ENCODE results near the gene ABTB2. TPM values are rescaled to one million over a fixed set of nuclear protein-coding genes. Genes with fewer than 3 reads are reported as not detected.
"Not testable (repeated sequence)": the region's sequence is repeated elsewhere in the genome, so short reads cannot be mapped to it uniquely, and the experiment has no call there.

The ABTB2 gene
- 1 to 10 TPM; 1.1 to 3.2 (median 2.8) TPM for polyA plus RNA-seq

DNA sequence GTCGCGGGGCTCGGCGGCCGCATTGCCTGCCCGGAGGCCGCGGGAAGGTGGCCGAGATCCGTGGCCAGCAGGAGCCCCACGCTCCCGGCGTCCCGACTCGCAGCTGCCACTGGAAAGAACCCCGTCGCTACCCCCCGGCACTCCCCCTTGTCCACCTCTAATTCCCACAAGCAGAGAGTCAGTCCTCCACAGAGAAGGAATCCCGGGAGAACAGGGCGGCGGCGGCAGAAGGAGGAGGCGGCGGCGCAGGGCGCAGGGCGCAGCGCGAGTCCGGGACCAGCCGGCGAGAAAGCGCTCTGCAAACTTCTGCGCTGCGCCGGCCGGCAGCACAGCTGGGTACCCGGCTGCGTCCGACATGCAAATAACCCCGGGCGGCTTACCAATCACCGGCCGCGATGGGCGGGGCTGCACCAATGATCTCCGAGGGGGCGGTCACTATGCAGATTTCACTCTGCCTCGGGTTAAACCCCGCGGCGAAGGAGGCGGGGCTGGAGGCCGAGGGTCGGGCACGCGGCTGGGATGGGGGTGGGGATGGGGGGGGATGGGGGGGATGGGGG lies at the start of gene ABTB2:
Gene ABTB2, minus strand, starts transcription at position 310 of the 557 bp plus-strand sequence.
- WGBS, 3 donors: 0% methylated on average over 48 to 57 of the region's 57 CpGs
- H3K27ac ChIP-seq (ENCODE audit: low read depth, low read length): no peak within 1 kb of the TSS

DNA sequence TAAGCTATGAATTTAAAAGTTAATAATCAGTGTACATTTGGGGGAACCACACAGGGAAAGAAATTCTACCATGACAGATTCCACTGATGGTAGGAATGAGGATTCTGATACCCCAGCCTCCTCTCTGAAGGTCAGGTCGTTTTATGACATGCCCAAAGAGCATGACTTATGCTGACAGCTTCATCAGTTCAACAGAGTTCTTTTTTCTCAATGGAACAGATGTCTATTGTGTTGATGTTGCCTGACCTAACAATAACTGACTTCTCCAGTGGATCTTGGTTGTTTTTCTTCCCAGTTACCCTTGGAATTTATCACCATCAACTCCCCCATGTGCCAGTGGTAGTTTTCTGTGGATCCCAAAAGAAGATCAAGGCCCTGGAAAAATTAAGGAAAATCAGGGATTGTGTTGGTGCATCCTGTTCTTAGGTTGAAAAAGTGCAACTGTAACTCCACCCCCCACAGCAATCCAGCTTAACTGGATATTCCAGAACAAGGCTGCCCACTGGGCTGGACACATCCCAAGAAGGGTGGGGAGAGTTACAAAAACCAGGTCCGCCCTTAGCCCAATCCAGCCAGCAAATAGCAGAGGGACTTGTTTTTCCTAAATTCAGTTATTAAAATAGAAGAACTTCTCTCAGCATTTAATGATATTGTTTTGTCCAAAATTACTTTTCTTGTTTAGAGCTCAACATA lies 49.5 kb upstream of the ABTB2 start:
- 58 to 74% (median 67%) methylated on average over 2 of the region's 2 CpGs for WGBS, 3 donors
- no peak overlapping the region for H3K27ac ChIP-seq (ENCODE audit: low read depth, low read length)

DNA sequence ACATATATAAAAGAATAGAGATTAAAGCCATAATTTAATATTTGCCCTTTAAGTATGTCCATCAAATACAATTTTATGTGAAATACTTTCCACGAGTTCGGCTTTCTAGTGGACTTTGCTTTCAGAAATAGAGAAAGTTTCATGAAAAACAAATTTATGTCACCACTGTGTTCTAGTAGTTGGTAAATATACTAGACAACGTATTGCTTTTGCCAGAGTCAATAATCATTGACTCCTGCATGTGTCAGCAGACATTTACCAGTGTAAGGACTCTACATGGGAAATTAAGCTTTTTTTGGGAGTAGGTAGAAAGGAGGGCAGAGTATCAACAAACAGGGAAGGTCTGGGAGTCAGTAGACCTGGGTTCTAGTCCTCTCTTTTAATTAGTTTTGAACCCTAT lies 48.6 kb upstream of the ABTB2 start:
- H3K27ac ChIP-seq (ENCODE audit: low read depth, low read length): no peak overlapping the region
- 75 to 92% (median 88%) methylated on average over 3 of the region's 3 CpGs for WGBS, 3 donors

DNA sequence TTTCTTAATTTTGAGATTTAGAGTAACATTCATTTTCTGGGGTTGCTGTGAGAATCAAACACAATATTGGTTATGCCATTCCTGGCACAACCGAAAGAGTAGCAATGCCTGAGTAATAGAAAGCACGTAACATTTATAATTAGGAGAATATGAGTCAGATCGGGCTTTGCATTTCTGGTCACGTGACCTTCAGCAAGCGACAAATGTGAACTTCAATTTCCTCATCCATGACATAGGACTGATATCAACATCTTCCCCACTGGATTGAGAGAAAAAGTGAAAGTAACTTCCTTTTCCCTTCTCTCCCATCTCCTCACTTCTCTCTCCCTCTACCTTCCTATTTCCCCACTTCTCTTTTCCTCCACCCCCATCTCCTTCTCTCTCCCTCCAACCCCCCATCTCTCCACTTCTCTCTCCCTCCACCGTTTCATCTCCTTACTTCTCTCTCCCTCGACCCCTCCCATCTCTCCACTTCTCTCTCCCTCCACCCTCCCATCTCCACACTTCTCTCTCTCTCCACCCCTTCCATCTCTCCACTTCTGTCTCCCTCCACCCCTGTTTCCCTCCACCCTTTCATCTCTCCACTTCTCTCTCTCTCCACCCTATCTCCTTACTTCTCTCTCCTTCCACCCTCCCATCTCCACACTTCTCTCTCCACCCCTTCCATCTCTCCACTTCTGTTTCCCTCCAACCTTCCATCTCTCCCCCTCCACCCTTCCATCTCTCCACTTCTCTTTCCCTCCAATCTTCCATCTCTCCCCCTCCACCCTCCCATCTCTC lies 47.5 kb upstream of the ABTB2 start:
- H3K27ac ChIP-seq (ENCODE audit: low read depth, low read length): no peak overlapping the region
- 39 to 71% (median 55%) methylated on average over 6 to 7 of the region's 7 CpGs for WGBS, 3 donors

DNA sequence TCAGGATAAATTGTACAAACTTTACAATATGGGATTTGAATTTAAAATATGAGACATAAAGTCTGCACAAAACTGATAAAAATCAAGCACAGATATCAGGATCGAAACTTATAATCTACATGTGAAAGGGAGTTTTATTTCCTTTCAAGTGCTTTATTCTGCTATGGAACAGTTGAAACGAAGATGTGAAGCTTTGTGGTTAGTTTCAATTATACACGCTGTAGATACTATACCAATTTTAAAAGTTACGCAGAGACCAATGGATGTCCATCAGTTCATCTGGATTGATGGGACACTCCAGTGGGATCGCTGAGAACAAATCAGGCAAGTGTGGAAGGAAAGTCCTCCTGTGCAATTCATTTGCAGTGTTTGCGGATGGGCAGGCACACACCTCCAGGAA lies 46.5 kb upstream of the ABTB2 start:
- 86 to 89% (median 88%) methylated on average over 6 of the region's 6 CpGs for WGBS, 3 donors
- H3K27ac ChIP-seq (ENCODE audit: low read depth, low read length): no peak overlapping the region

DNA sequence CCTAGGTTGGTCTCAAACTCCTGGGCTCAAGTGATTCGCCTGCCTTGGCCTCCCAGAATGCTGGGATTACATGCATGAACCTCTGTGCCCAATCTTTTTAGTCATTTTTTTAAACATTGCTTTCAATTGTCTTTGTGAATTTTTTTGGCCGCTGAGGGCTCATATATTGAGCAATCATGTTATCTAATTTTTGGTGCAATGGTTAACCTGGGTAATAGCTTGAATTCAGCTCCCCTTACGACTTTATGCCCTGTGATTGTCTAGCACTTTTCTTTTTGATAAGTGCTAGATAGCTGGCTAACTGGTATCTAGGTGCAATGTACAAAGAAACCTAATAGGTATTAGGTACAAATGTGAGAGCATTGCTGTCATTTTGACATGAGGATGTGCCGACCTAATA lies 45.6 kb upstream of the ABTB2 start:
- H3K27ac ChIP-seq (ENCODE audit: low read depth, low read length): no peak overlapping the region
- 59 to 79% (median 73%) methylated on average over 4 of the region's 4 CpGs for WGBS, 3 donors

DNA sequence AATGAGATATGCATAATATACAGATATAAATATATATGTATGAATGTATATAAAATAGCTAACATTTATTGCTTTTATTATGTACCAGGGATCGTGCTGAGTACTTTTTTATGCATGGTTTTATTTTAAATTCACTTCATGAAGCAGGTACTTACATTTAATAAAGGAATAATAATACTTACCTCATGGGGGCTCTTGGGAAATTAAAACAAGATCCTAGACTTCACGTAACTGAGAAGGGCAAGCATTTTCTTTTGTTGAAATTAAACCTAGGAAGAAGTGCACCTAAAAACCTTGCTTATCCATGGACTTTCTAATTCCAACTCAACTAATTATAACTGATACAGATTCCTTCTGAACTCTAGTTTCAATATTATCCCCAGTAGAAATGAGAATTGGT lies 40.0 kb upstream of the ABTB2 start:
- H3K27ac ChIP-seq (ENCODE audit: low read depth, low read length): no peak overlapping the region
- 63 to 86% (median 86%) methylated on average over 2 of the region's 2 CpGs for WGBS, 3 donors

DNA sequence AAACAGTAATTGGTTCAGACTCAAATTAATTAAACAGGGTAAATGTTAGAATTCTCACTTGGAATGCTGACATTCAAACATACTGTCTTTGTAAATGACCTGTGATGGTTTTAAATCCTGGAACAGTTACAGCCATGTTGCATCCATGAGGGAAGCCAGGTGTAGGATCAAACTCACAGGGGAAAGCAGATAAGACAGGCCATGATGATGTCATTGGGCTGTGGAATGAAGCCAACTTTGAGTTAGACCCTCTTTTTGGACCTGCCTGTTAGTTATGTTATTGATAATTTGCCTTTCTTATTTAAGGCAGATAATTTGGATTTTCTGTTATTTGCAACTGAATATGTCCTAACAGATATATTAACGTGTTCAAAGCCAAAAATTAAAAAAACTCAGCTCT lies 39.3 kb upstream of the ABTB2 start:
- no peak overlapping the region for H3K27ac ChIP-seq (ENCODE audit: low read depth, low read length)
- WGBS, 3 donors: 64 to 88% (median 70%) methylated on average over 1 of the region's 1 CpG

DNA sequence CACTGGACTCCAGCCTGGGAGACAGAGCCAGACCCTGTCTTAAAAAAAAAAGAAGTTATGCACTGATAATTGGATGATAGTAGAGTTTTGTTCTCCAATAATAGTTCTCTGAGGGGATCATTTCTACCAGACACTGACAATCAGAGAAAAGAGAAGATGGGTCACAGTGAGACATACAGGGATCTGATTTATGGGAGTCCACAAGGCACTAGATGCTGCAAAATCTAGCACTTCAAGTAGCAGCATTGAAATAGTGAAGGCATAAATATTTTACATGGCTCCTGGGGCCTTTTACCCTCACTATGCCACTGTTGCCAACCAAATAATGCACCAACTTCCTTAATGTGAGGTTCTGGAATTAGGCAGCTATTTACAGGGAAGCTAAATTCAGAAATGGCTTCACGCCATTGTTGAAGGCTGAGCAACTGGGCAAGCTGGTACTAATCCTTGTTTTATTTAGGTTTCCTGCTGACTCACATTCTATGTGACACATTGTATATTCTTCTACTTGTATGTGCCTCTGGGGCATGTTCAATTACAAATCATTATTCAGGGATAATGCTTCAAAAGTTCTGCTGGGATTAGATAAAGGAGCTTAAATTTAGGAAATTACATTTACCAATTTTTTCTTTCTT lies 38.2 kb upstream of the ABTB2 start:
- H3K27ac ChIP-seq (ENCODE audit: low read depth, low read length): no peak overlapping the region
- 83 to 93% (median 87%) methylated on average over 1 of the region's 1 CpG for WGBS, 3 donors

DNA sequence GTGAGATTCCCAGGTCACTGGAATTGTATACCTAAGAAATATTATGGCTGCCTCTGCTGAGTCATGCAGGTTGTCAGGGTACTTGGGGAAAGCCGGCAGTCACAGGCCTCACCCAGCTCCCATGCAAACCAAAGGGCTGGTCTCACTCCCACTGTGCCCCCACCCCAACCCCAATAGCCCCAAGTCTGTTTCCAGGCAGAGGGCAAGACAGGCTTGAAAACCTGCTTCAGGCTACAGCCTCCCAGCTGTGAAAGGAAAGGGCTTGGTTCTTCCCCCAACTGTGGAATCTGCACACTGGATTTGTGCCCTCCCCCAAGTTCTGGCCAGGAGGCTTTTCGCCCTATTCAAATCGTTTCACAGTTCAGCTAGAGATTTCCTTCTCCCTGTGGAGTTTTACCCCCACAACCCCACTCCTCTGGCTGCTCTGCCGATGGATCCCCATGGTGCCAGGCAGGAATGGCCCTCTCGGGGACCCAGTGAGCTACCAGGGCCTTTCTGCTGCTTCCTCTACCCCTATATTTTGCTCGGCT lies 37.0 kb upstream of the ABTB2 start:
- no peak overlapping the region for H3K27ac ChIP-seq (ENCODE audit: low read depth, low read length)
- WGBS, 3 donors: 83 to 90% (median 89%) methylated on average over 6 of the region's 6 CpGs

DNA sequence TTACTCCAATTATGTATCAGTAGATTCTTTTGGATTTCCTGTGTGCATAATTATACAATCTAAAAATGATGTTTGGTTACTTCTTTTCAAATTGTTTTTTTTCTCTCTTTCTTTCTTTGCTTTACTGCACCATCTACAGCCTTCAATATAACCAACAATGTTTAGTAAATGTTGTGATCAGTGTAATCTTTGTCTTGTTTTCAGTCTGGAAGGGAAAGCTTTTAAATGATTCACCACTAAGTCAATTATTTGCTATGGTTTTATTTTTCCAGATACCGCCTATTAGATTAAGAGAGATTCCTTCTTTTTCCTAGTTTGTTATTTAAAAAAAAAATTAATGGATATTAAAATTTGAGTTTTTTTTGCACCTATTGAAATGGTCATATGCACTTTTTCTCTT lies 29.8 kb upstream of the ABTB2 start:
- WGBS, 3 donors: 76 to 97% (median 96%) methylated on average over 1 of the region's 1 CpG
- no peak overlapping the region for H3K27ac ChIP-seq (ENCODE audit: low read depth, low read length)

DNA sequence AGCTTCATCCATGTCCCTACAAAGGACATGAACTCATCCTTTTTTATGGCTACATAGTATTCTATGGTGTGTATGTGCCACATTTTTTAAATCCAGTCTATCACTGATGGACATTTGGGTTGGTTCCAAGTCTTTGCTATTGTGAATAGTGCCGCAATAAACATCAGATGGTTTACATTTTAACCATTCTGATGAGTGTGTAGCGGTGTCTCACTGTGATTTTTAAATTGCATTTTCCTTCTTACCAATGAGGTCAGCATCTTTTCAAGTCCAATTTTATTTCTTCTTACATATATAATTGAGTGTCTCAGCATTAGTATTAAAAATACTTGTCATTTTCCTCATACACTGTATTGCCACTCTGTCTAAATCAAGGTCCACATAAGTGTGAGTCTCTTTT lies 28.5 kb upstream of the ABTB2 start:
- 84 to 97% (median 96%) methylated on average over 2 of the region's 2 CpGs for WGBS, 3 donors
- not testable (repeated sequence) for H3K27ac ChIP-seq (ENCODE audit: low read depth, low read length)

DNA sequence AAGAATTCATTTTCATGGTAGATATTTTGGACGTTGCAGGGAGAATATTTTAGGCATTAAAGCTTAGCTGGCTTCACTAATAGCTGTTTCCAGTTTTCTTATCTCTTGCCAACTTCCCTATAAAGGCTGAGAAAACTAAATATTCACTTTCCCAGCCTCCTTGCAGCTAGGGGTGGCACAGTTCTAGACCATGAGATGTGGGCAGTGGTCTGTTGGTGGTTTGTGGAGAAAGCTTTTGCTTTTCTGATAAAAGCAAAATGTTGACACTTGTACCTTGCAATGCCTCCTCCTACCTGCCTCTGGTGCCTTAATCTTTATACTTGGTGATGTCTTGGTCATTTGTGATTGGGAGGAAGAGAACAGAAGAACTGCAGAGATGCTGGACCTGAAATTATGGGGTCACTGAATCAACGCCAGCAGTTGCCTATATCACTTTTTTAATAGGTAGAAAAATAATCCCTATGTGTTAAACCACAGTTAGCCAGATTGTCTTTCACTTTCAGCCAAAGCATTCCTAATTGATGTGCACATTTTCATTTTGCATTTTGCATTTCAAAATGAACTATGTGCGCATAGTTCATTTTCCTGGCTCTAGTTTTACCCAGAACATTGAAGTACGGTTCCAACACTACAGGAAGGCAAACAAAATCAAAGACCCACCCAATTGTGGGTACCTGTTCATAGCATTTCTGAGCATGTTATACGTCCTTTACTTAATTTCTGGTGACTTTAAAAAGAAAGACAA lies 24.9 kb upstream of the ABTB2 start:
- WGBS, 3 donors: 52 to 74% (median 71%) methylated on average over 5 of the region's 5 CpGs
- no peak overlapping the region for H3K27ac ChIP-seq (ENCODE audit: low read depth, low read length)

DNA sequence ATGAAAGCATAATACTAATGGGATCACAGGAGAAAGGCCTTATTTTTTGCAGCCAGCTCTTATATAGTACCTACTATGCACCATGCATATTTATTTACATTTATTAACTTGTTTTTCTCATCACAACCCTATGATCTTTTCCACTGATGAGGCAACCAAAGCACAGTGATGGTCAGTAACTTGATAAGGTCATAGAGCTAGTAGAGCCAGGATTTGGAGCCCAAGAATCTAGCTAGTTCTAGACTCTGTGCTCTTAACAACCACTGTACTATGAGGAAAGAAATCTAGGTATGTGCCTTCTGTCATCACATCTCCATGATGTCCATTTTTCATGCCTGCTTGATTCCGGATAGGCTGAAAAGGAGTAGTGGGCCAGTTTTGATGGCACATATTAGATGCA lies 24.0 kb upstream of the ABTB2 start:
- 85 to 97% (median 90%) methylated on average over 1 of the region's 1 CpG for WGBS, 3 donors
- H3K27ac ChIP-seq (ENCODE audit: low read depth, low read length): no peak overlapping the region

DNA sequence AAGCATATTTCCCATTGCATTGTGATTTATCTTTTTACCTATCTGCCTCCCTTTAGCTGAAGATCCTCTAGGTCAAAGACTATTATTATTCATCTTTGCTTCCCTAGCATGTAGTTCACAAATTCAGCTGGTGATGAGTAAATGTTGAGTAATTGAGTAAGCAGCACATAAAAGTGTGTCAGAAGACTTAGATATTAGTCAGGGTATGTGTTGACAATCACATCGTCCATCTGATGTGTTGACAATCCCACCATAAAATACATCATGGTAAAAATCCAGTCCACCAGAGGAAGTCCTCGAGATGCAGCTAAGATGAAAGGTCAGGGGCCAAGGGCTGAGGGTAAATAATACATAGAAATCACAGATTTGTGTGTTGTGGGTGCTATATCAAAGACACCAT lies 22.9 kb upstream of the ABTB2 start:
- H3K27ac ChIP-seq (ENCODE audit: low read depth, low read length): no peak overlapping the region
- WGBS, 3 donors: 48 to 71% (median 63%) methylated on average over 2 of the region's 2 CpGs

DNA sequence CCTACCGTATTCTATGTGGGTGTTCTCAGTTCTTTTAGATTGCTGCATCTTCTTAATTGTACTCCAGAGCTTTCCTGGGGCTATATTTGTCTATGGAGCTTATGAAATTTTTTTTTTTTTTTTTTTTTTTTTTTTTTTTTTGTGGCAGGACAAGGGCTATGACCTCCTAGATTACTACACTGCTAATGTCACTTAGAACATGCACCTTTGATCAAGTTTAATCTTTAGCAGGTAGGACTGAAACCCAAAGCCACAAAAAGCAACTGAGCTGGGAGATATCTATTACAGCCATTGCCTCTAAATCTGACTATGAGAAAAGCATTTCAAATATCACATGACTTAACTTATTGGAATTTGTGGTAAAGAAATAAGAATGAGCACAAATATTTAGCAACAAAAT lies 21.7 kb upstream of the ABTB2 start:
- H3K27ac ChIP-seq (ENCODE audit: low read depth, low read length): no peak overlapping the region
- WGBS, 3 donors: 61 to 79% (median 70%) methylated on average over 1 of the region's 1 CpG

DNA sequence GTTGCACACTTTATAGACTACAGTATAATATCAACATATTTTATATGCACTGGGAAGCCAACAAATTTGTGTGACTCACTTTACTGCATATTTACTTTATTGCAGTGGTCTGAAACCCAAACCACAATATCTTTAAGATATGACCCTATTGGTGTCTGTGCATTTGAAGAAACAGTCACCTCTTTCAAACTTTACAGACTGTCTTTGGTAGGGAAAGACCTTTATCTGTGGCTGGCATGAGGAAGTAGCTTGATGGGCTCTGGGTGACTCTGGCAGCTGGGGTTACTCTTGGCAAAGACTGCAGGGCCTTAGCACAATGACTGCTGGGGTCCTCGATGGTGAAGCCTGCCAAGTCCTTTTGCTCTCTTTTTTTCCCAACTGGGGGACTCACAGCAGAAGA lies 21.3 kb upstream of the ABTB2 start:
- WGBS, 3 donors: 41 to 52% (median 44%) methylated on average over 1 of the region's 1 CpG
- H3K27ac ChIP-seq (ENCODE audit: low read depth, low read length): no peak overlapping the region

DNA sequence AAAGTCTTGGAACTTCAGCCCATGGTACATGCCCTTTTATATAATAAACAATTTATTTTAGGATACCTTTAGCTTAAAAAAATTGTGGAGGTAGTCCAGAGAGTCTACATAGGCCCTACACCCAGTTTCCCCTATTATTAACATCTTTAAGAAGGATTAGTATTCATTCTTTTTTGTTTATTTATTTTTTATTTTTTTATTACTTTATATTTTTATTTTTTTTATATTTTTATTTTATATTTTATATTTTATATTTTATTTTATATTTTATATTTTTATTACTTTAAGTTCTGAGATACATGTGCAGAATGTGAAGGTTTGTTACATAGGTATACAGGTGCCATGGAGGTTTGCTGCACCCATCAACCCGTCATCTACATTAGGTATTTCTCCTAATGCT lies 15.9 kb upstream of the ABTB2 start:
- 95 to 100% (median 100%) methylated on average over 1 of the region's 1 CpG for WGBS, 3 donors
- no peak overlapping the region for H3K27ac ChIP-seq (ENCODE audit: low read depth, low read length)
